Left forelimb (tissue), 1 donor: ENCODE measurements around the gene GLYATL2.

Experiments used
- DNase-seq: peaks from one replicate; pipeline ENCODE4 v3.0.0-alpha.2; 2018; ENCODE audit warnings: low spot score

Gene GLYATL2

GRCh38 chr11:58796333-58796732, 48.2 kb downstream of the GLYATL2 start:
- DNase-seq, result no peak

- no peak for DNase-seq
Measured at GRCh38 chr11:58788355-58789023, 56.0 kb downstream of the GLYATL2 start.

- no peak for DNase-seq
Measured at GRCh38 chr11:58787903-58788302, 56.6 kb downstream of the GLYATL2 start.

- no peak for DNase-seq
Measured at GRCh38 chr11:58786693-58787092, 57.8 kb downstream of the GLYATL2 start.

- DNase-seq, result no peak
Measured at GRCh38 chr11:58784995-58785394, 59.5 kb downstream of the GLYATL2 start.
